Activated CD4-positive, alpha-beta T cell treated with anti-CD3 and anti-CD28 coated beads, Interleukin-2, amount 50 U/mL, for 4 hours (primary cell): ENCODE results near the gene REC114.

Source experiments
- DNase-seq, 2 experiments: peaks; one replicate each; pipeline ENCODE4 v3.0.0-alpha.2; 2020

The REC114 gene

DNA sequence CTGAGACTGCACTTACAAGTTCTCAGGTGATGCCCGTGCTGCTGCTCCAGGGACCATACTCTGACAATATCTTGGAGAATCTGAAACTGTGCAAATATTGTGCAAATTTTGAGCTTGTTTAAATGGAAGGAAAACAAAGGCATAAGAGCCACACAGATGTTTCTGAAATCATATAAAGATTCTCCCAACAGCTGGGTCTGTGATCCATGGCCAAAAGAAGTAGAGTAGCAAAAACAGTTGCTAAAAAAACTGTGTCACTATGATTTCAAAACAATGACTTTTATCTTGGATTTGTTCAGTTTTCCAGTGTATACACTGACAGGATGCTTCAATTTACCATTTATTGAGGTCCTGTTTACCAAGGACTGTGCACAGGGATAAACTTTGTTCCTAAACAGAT, 164.9 kb downstream of the REC114 start:
- DNase-seq: no peak

DNA sequence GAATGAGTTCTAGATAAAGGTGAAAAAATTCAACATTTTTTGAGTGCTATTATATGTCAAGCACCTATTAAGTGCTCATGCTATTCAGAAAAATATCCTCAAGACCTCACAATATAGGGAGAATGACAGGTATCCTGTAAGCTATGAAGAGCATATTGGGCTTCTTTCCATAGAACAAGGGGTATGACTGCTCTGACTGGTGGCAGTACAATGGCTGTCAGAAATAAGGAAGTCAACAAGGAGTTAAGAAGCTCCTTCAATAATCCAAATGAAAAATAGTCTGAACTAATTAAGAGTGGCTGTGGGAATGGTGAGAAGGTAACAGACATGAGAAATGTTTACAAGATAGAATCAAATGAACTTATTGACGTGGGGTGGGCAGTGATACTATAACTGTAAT, 165.5 kb downstream of the REC114 start:
- DNase-seq: no peak

DNA sequence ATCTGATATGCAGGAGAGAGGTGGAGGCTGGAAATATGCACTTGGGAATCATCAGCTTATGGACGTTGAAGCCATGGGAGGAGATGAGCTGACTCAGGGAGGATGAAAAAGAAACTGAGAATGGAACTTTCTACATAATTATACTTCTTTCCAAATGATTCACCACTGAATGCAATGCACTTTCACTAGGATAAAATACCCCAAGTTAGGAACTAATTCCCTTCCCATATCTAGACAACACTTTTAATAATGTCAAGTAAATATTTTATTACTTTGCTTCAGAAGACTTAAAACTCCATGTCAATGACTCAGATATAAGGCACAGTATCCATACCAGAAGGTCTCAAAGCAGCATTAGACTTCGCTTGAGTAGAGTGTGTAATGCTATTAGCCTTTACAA, 166.0 kb downstream of the REC114 start:
- DNase-seq: no peak
